GM12801 (cell line): ENCODE measurements around the gene SPATA20.

Experiments used
- CTCF ChIP-seq: IDR thresholded peaks from one replicate; pipeline ENCODE4 v1.5.1; 2011; ENCODE audit warnings: control low read depth; ENCODE audit not compliant: insufficient read length; ENCODE audit errors: extremely low read depth

The SPATA20 gene

DNA sequence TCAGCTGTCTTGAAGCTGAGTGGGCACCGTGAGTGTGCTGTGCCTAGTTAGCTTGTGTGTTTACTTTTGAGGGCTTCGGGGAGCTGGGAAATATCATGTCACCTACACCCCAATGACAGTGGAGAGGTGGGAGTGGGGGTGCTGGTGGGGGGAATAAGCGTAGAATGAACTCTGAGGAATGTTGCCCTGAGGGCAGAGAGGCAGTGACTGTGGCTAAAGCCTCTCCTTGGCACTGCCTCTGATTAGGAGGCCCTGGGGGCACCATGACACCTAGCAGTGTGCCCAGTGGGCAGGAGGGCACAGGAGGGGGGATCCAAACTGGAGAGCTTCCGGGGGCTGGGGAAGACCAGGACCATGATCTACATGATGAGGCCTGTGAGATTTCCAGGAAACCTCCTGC lies 38.4 kb downstream of the SPATA20 start:
- no peak for TF ChIP-seq CTCF

DNA sequence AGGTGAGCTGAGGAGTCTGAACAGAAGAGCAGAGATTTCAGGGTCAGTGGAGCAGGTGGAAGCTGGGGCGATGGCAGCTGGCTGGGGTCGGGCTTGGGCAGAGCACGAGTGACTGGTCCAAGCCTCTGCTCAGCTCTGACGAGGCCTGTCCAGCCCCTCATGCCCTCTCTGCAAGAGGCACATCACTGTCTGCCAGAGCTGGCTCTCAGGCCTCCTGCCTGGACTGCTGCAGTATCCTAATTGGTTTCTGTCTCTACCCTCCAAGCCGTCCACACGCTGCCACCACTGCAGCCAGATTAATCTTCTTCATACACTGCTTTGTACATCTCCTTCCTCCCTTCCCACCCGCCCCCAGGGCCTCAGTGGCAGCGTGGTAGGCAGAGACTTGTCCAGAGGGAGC lies 38.9 kb downstream of the SPATA20 start:
- TF ChIP-seq CTCF, result no peak

DNA sequence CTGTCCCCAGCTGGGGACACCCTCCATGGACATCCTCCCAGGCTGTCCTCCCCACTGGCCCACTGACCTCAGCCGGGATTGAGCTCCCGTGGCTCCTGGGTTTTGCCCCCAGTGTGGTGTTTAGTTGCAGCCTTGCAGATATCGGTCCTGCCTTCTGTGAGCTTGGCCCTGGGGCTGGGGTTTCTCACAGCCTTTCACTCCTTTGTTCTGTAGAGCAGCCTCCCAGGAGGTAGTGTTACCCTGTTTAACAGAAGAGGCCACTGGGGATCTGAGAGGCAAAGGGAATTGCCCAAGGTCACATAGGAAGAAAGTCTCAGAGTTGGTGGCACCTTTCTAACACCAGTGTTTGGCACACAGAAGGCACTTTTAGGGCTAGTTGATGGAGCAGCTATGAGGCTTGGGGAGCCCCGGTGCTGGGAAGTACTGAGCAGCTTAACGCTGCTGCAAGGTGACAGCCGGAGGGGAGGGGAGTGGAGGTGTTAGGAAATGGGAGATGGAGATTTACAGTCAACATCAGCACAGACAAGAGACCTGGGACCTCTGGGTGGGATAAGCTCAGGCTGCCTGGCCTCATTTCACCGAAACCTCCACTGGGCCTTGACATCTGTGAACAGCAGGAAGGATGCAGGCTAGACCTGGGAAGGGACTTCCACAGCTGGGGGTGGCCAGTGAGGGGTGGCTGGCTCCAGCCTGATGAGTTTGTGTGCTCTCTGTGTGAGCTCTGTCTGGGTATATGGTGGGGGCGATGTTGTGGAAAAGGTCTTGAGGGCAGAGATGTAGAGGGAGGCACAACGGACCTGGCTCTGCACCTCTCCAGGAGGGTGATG lies 39.7 kb downstream of the SPATA20 start:
- TF ChIP-seq CTCF, result no peak

GRCh38 chr17:50587571-50587970 lies 40.6 kb downstream of the SPATA20 start:
- no peak for TF ChIP-seq CTCF

- TF ChIP-seq CTCF, result no peak
Measured at GRCh38 chr17:50588391-50589049, 41.5 kb downstream of the SPATA20 start.

- TF ChIP-seq CTCF, result no peak
Measured at GRCh38 chr17:50589095-50589705, 42.2 kb downstream of the SPATA20 start.

DNA sequence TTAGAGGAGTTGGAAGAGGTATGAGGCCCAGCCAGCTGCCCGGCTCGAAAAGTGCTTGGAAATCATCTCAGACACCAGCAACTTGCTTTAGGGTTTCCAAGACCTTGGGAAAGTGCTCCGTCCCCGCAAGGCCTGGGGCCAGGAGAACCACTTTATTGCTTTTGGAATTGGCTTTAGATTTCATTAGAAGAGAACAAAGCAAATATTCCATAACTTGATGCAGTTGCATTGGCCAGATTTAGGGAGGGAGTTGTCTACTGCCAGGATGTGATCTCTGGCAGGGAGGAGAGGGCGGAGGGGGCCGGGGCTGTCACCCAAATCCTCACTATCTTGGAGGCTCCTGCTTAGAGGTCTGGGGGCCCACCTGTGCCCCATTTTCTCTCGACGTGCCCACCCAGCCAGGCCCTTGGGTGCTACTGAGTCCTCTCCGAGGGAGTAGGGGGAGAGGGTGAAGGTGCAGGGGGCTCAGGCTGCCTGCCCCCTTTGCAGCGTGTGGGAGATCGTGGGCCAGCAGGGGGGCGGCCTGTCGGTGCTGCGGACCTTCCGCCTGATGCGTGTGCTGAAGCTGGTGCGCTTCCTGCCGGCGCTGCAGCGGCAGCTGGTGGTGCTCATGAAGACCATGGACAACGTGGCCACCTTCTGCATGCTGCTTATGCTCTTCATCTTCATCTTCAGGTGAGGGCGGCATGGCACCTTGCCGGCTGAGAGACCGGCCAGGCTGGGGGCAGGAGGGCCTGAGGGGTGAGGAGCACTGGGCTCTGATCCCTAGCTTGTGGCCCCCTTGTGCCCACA lies 44.2 kb downstream of the SPATA20 start:
- TF ChIP-seq CTCF, result no peak
